Spleen (tissue), 7 donors: ENCODE data around the gene GSTO1.

Experiments used
- CTCF ChIP-seq, 11 experiments: fragments of 200-600 bp in 7 of 11; fragments of 450-650 bp in 4 of 11; sonication (generic) in 4 of 11; IDR thresholded peaks in 8 of 11; conservative IDR thresholded peaks in 3 of 11; 1 replicate in 7 of 11; 2 replicates in 4 of 11; pipeline versions ENCODE4 v1.4.0 to v1.8.0; 2016 to 2021; ENCODE audit warnings: antibody characterized with exemption in 11 of 11, inconsistent platforms in 4 of 11, mild to moderate bottlenecking in 1 of 11
- POLR2AphosphoS5 ChIP-seq, 3 donors: sonication (generic); formaldehyde crosslinking; IDR thresholded peaks; one replicate each; pipeline ENCODE4 v1.5.1; 2017; ENCODE audit warnings: antibody characterized with exemption in 3 of 3
- donor health status: DM: no; HTN: no; CAD: no; lungs with moderate emphysema.
- donor health status: DM: no; HTN: no; CAD: no.
- donor health status: DM: no; HTN: no; CAD: no.

- TF ChIP-seq CTCF (IDR thresholded peaks at IDR 0.05 in 8 of 11, conservative IDR thresholded peaks at IDR 0.05 in 3 of 11) (no peak), POLR2AphosphoS5 (IDR thresholded peaks at IDR 0.05) (no peak)
These were observed 49.1 kb downstream of the GSTO1 start for GRCh38 chr10:104303594-104304355.
